ENCODE results near the gene ELOVL6.

DNA sequence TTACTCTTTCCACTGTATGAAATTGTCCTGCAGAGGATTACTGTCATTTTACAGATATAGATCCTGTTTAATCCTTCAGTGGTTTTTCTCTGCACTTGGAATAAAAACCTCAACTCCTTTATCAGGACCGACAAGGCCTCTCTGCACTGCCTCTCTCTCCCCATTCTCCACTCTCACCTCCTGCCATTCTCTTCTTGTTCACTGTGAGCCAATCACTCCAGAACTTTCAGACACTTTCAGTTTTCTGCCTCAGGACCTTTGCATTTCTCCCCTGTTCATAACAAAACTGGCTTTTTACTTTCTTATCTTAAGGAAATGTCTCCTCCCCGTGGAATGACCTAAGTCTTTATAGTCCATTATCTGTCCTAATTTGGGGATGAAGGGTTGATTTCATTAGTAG lies 137.3 kb downstream of the ELOVL6 start:
- TF ChIP-seq, protein P1, sequence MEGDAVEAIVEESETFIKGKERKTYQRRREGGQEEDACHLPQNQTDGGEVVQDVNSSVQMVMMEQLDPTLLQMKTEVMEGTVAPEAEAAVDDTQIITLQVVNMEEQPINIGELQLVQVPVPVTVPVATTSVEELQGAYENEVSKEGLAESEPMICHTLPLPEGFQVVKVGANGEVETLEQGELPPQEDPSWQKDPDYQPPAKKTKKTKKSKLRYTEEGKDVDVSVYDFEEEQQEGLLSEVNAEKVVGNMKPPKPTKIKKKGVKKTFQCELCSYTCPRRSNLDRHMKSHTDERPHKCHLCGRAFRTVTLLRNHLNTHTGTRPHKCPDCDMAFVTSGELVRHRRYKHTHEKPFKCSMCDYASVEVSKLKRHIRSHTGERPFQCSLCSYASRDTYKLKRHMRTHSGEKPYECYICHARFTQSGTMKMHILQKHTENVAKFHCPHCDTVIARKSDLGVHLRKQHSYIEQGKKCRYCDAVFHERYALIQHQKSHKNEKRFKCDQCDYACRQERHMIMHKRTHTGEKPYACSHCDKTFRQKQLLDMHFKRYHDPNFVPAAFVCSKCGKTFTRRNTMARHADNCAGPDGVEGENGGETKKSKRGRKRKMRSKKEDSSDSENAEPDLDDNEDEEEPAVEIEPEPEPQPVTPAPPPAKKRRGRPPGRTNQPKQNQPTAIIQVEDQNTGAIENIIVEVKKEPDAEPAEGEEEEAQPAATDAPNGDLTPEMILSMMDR (IDR thresholded peaks at IDR 0.05 in 4 of 5, conservative IDR thresholded peaks at IDR 0.05 in 1 of 5) = no peak
- TF ChIP-seq POLR2A (IDR thresholded peaks at IDR 0.05) = no peak
